Endothelial cell of umbilical vein (primary cell): ENCODE data around the gene IL25. TPM values are rescaled to one million over a fixed set of nuclear protein-coding genes. Genes with fewer than 3 reads are reported as not detected.

Experiments used
- BruUV-seq: library from RNA; stranded (reverse); fragments of 400-500 nt; replicated peaks from 2 replicates; lab custom pipeline; 2021; lab: Mats Ljungman, UMichigan
- CTCF ChIA-PET: fragments of 300-600, 350-600 bp; sonication (Branson Sonifier 250); formaldehyde crosslinking; loops from one replicate; lab custom pipeline; 2021; ENCODE audit warnings: antibody characterized with exemption, inconsistent platforms; lab: Charles Lee
- POLR2A ChIA-PET: fragments of 300-600, 350-600 bp; sonication (Branson Sonifier 250); formaldehyde crosslinking; loops from one replicate; lab custom pipeline; 2021; ENCODE audit warnings: antibody characterized with exemption, inconsistent platforms; lab: Charles Lee
- DNase-seq: peaks from one replicate; pipeline ENCODE4 v3.0.0-alpha.2; 2011; ENCODE audit warnings: low read depth, low spot score
- FAIRE-seq: peaks from 2 replicates; lab custom pipeline; 2011; peaks lifted over from hg19 to GRCh38; lab: Jason Lieb, UNC
- H2AFZ ChIP-seq: 2 replicates; pipeline ENCODE4 v1.6.0; 2012; ENCODE audit warnings: low read depth, low read length, control low read depth, inconsistent platforms
- H3K27ac ChIP-seq: 2 replicates; pipeline ENCODE4 v1.5.1; 2011; ENCODE audit warnings: low read depth, mild to moderate bottlenecking, control low read depth, low read length, moderate library complexity; ENCODE audit not compliant: insufficient read depth
- H3K27me3 ChIP-seq, 2 experiments: 2 replicates each; pipeline versions ENCODE4 v1.6.0 to v1.6.1; 2011; ENCODE audit warnings: low read length in 2 of 2, mixed read lengths in 1 of 2; ENCODE audit not compliant: control insufficient read depth in 2 of 2, insufficient read depth in 2 of 2
- H3K36me3 ChIP-seq, 2 experiments: 2 replicates in 1 of 2; 3 replicates in 1 of 2; pipeline ENCODE4 v1.5.1; 2011; ENCODE audit warnings: low read length in 2 of 2, mild to moderate bottlenecking in 1 of 2, moderate library complexity in 1 of 2; ENCODE audit not compliant: control insufficient read depth in 2 of 2, insufficient read depth in 2 of 2; ENCODE audit errors: extremely low read depth in 1 of 2
- H3K4me1 ChIP-seq: 3 replicates; pipeline ENCODE4 v1.5.1; 2011; ENCODE audit warnings: mild to moderate bottlenecking, low read length; ENCODE audit not compliant: control insufficient read depth, insufficient read depth; ENCODE audit errors: extremely low read depth
- H3K4me2 ChIP-seq: 2 replicates; pipeline ENCODE4 v1.6.1; 2011; ENCODE audit warnings: low read length, control low read depth, mixed read lengths; ENCODE audit not compliant: insufficient read depth
- H3K4me3 ChIP-seq, 3 experiments: fragments of 200-600 bp in 1 of 3; sonication (generic), shearing (Covaris generic) in 1 of 3; replicated peaks in 1 of 3; 2 replicates each; pipeline ENCODE4 v1.5.1; 2011 to 2016; ENCODE audit warnings: control low read depth in 3 of 3, low read length in 3 of 3, mild to moderate bottlenecking in 2 of 3, inconsistent platforms in 1 of 3, low read depth in 1 of 3, moderate library complexity in 1 of 3; ENCODE audit not compliant: insufficient read depth in 1 of 3
- H3K79me2 ChIP-seq: 2 replicates; pipeline ENCODE4 v1.6.0; 2012; ENCODE audit warnings: low read length, inconsistent platforms; ENCODE audit not compliant: control insufficient read depth, insufficient read depth
- H3K9ac ChIP-seq: replicated peaks from 2 replicates; pipeline ENCODE3; 2011; ENCODE audit warnings: low read length, control low read depth; ENCODE audit not compliant: insufficient read depth; ENCODE audit errors: extremely low read depth
- H3K9me1 ChIP-seq: replicated peaks from 3 replicates; pipeline ENCODE4 v1.6.0; 2011; ENCODE audit warnings: mild to moderate bottlenecking, low read length; ENCODE audit not compliant: control insufficient read depth, insufficient read depth; ENCODE audit errors: extremely low read depth
- H3K9me3 ChIP-seq: replicated peaks from 2 replicates; pipeline ENCODE4 v1.5.1; 2012; ENCODE audit warnings: low read length, inconsistent platforms; ENCODE audit not compliant: control insufficient read depth, insufficient read depth
- H4K20me1 ChIP-seq: replicated peaks from 2 replicates; pipeline ENCODE3; 2011; ENCODE audit warnings: mild to moderate bottlenecking, low read length; ENCODE audit not compliant: control insufficient read depth, insufficient read depth; ENCODE audit errors: extremely low read depth
- EZH2 ChIP-seq: IDR thresholded peaks from 2 replicates; pipeline ENCODE4 v1.6.1; 2012; ENCODE audit warnings: borderline replicate concordance, low read depth, mild to moderate bottlenecking, moderate library complexity, low read length, inconsistent platforms; ENCODE audit not compliant: severe bottlenecking
- FOS ChIP-seq: IDR thresholded peaks from 2 replicates; pipeline ENCODE4 v1.6.1; 2011; ENCODE audit warnings: mild to moderate bottlenecking, low read length, moderate library complexity, borderline replicate concordance; ENCODE audit not compliant: insufficient read depth
- GATA2 ChIP-seq: IDR thresholded peaks from 2 replicates; pipeline ENCODE4 v1.7.0; 2011; ENCODE audit warnings: low read depth, mild to moderate bottlenecking, moderate library complexity, mixed read lengths, low read length; ENCODE audit not compliant: insufficient read length, insufficient read depth
- JUN ChIP-seq: IDR thresholded peaks from 2 replicates; pipeline ENCODE4 v1.6.1; 2011; ENCODE audit warnings: borderline replicate concordance, low read depth; ENCODE audit not compliant: insufficient read length, insufficient read depth
- MYC ChIP-seq: IDR thresholded peaks from one replicate; pipeline ENCODE4 v1.6.1; 2011; ENCODE audit warnings: mild to moderate bottlenecking, low read depth, low read length
- POLR2A ChIP-seq: IDR thresholded peaks from 2 replicates; pipeline ENCODE4 v1.6.1; 2012; ENCODE audit warnings: low read depth, mild to moderate bottlenecking, control low read depth, low read length
- POLR2AphosphoS5 ChIP-seq: IDR thresholded peaks from 2 replicates; pipeline ENCODE4 v1.6.1; 2012; ENCODE audit warnings: low read depth, mild to moderate bottlenecking, control low read depth, low read length, moderate library complexity; ENCODE audit not compliant: insufficient read depth
- dilution Hi-C: fragments of 300-500 bp; cut with MboI; formaldehyde crosslinking; loops from one replicate; pipeline ENCODE4 v1.15.0; 2019; ENCODE audit warnings: low sequenced_read_pairs; ENCODE audit not compliant: extremely low pct_ligation_motif_present
- intact Hi-C: fragments of 100-400 bp; cut with micrococcal nuclease; formaldehyde crosslinking; loops from one replicate; pipeline ENCODE4 v1.10.0; 2022
- polyA plus RNA-seq, 4 experiments: library from polyadenylated mRNA; depleted of rRNA in 3 of 4; stranded (reverse) in 3 of 4; unstranded in 1 of 4; fragments of >200 nt; gene quantifications; 2 replicates each; pipeline versions ENCODE4 v1.2.1 to v1.2.3, GENCODE V29; 2011 to 2012; ENCODE audit warnings: missing spikeins in 1 of 4
- total RNA-seq: library from RNA; stranded (reverse); gene quantifications from 2 replicates; pipeline ENCODE4 v1.2.3, GENCODE V29; 2021
- TF ChIP-seq, protein P1 (sequence below): IDR thresholded peaks from 2 replicates; pipeline ENCODE4 v1.6.1; 2011; ENCODE audit not compliant: insufficient read depth, insufficient read length
- TF ChIP-seq, protein P2 (sequence below), 2 donors: IDR thresholded peaks; 1 replicate in 1 of 2; 2 replicates in 1 of 2; pipeline ENCODE4 v1.5.1; 2011; ENCODE audit warnings: low read length in 2 of 2, mild to moderate bottlenecking in 2 of 2, moderate library complexity in 2 of 2, control low read depth in 1 of 2, inconsistent platforms in 1 of 2, low read depth in 1 of 2; ENCODE audit not compliant: insufficient read depth in 1 of 2; ENCODE audit errors: extremely low read depth in 1 of 2

The IL25 gene
- total and polyA plus RNA-seq, 2 donors (not counting 3 experiments of a cell fraction or from before 2014, with no cell fraction given): not detected

DNA sequence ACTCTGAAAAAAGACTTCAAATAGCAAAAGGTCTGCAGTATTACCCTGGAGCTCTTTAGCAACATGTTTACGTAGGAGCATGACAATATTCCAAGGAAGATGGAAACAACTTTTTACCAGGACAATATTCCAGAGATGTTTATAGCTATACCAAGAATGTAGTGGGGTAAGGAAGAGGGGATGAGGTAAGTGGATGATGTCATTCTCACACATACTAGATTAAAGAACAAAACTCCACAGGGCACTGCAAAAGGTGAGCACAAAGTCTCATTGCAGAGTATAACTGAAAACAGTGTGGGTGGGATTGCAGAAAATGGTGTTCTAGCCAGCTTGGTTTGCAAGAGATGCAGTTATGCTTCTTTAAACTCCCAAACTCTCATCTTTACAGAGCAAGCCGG, 12.6 kb downstream of the IL25 start:
- H4K20me1 ChIP-seq: no peaks in the 10 kb centered on the region
- FAIRE-seq (no peak), DNase-seq (no peak)
- H3K4me1 ChIP-seq: no peaks in the 10 kb centered on the region
- no peak overlapping the region for H3K4me3 ChIP-seq
- no peaks in the 10 kb centered on the region for H3K27me3 ChIP-seq
- H3K9me3 ChIP-seq: no peaks in the 10 kb centered on the region
- H3K79me2 ChIP-seq: no peaks in the 10 kb centered on the region
- H3K27ac ChIP-seq: no peak overlapping the region
- CTCF ChIA-PET: interaction anchor here (1.1 kb wide), 1 partner anchor 9 kb away, joined by 4 read pairs; no protein-coding TSS in a partner anchor
- H2AFZ ChIP-seq: no peak overlapping the region
- no peak overlapping the region for H3K9ac ChIP-seq
- dilution Hi-C loops: no loop called here
- intact Hi-C loops: no loop called here
- H3K36me3 ChIP-seq: no peaks in the 10 kb centered on the region
- POLR2A ChIA-PET: no interaction called here
- H3K4me2 ChIP-seq: no peak overlapping the region
- TF ChIP-seq, protein P1, sequence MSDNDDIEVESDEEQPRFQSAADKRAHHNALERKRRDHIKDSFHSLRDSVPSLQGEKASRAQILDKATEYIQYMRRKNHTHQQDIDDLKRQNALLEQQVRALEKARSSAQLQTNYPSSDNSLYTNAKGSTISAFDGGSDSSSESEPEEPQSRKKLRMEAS: no peak
- no peak for TF ChIP-seq POLR2A
- no peak for TF ChIP-seq POLR2AphosphoS5
- TF ChIP-seq, protein P2, sequence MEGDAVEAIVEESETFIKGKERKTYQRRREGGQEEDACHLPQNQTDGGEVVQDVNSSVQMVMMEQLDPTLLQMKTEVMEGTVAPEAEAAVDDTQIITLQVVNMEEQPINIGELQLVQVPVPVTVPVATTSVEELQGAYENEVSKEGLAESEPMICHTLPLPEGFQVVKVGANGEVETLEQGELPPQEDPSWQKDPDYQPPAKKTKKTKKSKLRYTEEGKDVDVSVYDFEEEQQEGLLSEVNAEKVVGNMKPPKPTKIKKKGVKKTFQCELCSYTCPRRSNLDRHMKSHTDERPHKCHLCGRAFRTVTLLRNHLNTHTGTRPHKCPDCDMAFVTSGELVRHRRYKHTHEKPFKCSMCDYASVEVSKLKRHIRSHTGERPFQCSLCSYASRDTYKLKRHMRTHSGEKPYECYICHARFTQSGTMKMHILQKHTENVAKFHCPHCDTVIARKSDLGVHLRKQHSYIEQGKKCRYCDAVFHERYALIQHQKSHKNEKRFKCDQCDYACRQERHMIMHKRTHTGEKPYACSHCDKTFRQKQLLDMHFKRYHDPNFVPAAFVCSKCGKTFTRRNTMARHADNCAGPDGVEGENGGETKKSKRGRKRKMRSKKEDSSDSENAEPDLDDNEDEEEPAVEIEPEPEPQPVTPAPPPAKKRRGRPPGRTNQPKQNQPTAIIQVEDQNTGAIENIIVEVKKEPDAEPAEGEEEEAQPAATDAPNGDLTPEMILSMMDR (IDR thresholded peaks at IDR 0.05; ENCODE audit: extremely low read depth in 1 of 2, insufficient read depth in 1 of 2, low read depth in 1 of 2, low read length in 2 of 2): no peak
- no peak for TF ChIP-seq EZH2
- no peak for TF ChIP-seq GATA2
- no peak for TF ChIP-seq MYC
- TF ChIP-seq FOS: no peak
- TF ChIP-seq JUN: no peak
- no peaks in the 10 kb centered on the region for H3K9me1 ChIP-seq
- no TSS peak for BruUV-seq
